HG03469 (cell line): ENCODE results near the gene GYG2.
"Not testable (repeated sequence)": the region's sequence is repeated elsewhere in the genome, so short reads cannot be mapped to it uniquely, and the experiment has no call there.

Experiments used
- ATAC-seq: cut with Tn5 transposase; IDR thresholded peaks from one replicate; pipeline ENCODE4 v1.9.1; 2021; ENCODE audit warnings: mild to moderate bottlenecking, moderate library complexity, moderate number of reproducible peaks; ENCODE audit not compliant: unreplicated experiment

GYG2 gene

GRCh38 chrX:2812161-2812907 lies 16.4 kb upstream of the GYG2 start:
- ATAC-seq, result not testable (repeated sequence)

DNA sequence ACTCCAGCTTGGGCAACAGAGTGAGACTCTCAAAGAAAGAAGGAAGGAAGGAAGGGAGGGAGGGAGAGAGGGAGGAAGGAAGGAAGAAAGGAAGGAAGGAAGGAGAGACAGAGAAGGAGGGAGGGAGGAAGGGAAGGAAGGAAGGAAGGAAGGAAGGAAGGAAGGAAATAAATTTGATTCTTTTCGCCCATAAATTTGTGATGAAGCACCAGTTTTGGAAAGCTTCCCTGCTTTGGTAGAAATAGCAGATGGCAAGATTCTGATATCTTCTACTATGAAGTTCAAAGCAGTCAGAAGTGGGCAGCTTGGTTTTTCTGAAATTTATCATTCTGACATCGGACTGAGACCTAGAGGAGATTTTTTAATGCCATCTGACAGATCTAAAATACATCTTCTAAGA lies 11.7 kb upstream of the GYG2 start:
- ATAC-seq, result no peak

- ATAC-seq, result no peak
Measured at GRCh38 chrX:2819345-2820135, 9.2 kb upstream of the GYG2 start.

DNA sequence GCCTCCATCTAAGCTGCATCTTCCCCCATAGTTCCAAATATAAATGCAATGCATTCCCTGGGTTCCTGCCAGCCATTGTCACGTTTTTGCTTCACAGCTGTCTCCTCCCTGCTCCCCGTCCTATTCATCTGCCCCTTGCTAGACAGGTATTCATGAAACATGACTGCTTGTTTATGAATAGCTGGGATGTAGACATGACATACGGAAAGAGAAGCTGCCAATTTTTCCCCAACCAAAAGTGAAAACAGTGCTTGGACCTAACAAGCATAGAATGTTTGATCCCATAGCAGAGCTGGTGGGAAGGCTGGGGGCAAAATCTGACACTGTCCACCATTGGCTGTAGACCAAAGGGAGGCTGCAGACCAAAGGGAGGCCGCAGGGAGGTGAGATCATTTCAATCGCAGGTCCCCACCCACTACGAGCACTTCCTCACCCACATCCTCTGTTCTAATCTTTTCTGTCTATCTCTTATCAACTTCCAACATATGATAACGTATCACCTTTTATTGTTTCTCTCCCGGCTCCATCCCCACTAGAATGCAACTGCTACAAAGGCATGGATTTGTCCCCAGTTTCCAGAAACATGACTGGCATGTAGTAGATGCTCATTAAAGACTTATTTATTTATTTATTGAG lies 8.5 kb upstream of the GYG2 start:
- ATAC-seq, result no peak

- ATAC-seq, result no peak
Measured at GRCh38 chrX:2823795-2824386, 4.8 kb upstream of the GYG2 start.

DNA sequence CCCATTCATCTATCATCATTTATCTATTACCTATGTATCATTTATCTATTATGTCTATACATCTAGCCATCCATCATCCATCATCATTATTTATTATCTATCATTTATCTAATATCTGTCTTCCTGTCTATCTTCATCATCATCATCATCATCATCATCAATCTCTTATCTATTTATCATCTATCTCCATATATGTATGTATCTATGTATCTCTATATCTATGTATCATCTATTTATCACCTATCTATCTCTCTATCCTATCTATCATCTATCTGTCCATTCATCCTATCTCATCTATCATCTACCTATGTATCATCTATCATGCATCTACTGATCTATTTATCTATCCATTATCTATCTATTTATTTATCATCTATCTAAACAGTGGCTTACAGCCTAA lies 3.8 kb upstream of the GYG2 start:
- no peak for ATAC-seq

DNA sequence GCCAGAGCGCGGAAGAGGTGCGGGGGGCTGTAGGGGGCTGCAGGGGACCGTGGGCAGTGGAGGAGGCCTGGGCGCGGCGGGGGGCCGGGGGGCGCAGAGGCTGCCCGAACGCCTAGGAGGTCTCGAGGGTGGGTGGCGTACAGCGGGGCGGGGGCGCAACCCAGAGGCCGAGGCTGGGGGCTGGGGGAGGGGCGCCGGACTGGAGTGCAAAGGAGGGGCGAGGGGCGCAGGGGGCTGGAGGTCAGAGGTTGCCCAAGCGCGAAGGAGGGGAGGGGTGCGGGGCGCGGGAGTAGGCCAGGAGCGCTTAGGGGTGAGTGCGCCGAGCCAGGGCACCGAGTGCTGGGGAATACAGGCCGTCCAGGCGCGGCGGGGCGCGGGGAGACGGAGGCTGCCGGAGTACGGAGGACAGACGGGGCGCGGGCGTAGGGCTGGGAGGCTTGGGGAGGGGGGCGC lies 255 bp downstream of the GYG2 start:
- ATAC-seq, result no peak

GRCh38 chrX:2829469-2830246 lies 928 bp downstream of the GYG2 start:
- ATAC-seq, result no peak

- no peak for ATAC-seq
Measured at GRCh38 chrX:2831471-2832228, 2.9 kb downstream of the GYG2 start.

DNA sequence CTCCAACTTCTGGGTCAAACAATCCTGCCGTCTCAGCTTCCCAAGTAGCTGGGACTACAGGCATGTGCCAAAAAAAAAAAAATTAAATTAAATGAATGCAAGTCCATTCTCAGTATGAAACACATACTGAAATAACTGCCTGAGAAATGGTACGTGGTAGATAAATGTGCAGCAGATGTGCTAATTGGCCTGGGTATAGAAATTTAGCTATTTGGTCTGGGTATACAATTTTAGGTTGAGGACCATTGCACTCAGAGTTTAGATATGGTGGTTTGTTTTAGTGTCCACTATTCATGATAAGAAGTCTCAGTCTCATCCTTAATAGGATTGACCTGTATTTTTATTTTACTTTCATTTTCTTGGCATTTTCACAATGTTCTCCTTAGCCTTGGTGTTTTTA lies 9.2 kb downstream of the GYG2 start:
- ATAC-seq, result no peak

- no peak for ATAC-seq
Measured at GRCh38 chrX:2840961-2841360, 12.2 kb downstream of the GYG2 start.

GRCh38 chrX:2841537-2841936 lies 12.8 kb downstream of the GYG2 start:
- no peak for ATAC-seq

- ATAC-seq, result no peak
Measured at GRCh38 chrX:2846992-2847391, 18.3 kb downstream of the GYG2 start.

DNA sequence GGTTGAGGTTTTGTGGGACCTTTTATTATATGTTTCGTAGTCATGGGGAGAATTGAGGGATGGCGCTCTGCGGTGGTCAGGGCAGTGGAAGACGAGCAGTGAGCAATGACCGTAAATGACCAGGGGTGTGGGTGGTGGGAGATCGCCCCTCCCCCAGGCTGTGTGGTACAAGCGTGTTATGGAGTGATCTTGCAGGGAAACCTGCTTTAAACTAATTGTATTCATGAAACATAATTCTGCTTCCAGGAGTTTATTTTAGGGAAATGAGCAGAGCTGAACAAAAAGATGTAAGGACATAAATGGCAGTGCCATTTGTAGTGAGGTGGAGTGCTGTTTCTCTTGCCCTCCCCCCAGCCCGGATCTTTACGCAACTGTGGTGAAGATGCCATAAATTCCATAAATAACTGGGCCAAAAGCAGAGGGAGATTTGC lies 20.2 kb downstream of the GYG2 start:
- no peak for ATAC-seq

DNA sequence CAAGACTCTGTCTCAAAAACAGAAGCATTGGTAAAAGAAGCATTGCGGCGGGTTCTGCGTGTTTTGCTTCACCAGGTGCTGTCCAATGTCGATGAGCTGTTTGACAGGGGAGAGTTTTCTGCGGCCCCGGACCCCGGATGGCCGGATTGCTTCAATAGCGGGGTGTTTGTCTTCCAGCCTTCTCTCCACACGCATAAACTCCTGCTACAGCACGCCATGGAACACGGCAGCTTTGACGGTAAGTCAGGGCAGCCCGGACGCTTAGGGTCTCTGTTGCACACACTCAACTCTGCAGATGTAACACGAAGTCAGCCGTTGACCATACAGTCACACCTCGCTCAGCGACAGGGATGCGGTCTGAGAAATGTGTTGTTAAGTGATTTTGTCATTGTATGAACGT lies 26.2 kb downstream of the GYG2 start:
- no peak for ATAC-seq

DNA sequence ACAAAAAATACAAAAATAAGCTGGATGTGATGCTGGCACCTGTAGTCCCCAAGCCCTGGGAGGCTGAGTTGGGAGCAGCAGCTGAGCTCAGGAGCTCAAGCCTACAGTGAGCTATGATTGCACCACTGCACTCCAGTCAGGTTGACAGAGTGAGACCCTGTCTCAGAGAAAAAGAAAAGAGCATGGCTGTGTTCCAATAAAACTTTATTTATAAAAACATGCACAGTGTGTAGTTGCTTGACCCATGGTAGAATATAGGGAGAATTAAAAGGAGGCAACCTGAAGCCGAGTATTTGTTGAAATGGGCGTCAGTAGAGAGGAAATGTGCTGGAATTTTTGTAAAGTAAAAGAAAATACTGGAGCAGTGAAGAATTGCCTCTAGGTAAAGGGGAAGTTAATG lies 27.0 kb downstream of the GYG2 start:
- ATAC-seq, result no peak

DNA sequence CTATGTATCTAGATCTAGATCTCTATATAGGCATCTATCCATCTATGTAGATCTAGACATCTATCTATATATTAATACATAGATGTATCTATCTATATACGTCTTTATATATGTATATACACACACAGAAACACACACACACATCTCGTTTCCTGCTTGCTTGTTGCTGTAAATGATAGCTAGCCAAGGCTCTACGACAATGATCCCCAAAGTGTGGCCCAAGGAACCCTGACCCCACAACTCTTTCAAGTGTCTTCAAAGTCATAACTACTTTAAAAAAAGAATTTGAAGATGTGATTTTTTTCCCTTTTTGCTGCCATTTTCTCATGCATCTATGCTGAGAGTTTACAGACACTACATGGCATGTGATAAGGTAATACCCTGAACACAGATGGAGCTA lies 28.8 kb downstream of the GYG2 start:
- ATAC-seq, result no peak

- ATAC-seq, result no peak
Measured at GRCh38 chrX:2859197-2859797, 30.6 kb downstream of the GYG2 start.

GRCh38 chrX:2862404-2862803 lies 33.7 kb downstream of the GYG2 start:
- no peak for ATAC-seq

GRCh38 chrX:2863646-2864045 lies 34.9 kb downstream of the GYG2 start:
- ATAC-seq, result no peak
